GM10847 (cell line): ENCODE data around the gene OR52H1.

Experiments
- POLR2A ChIP-seq: IDR thresholded peaks from 2 replicates; pipeline ENCODE4 v1.6.1; 2011; ENCODE audit not compliant: insufficient read length; ENCODE audit errors: extremely low read depth

Gene OR52H1

GRCh38 chr11:5548440-5548839 lies at the start of gene OR52H1:
TSS of gene OR52H1 (minus strand) at chr11:5548540. CDS start at chr11:5545505, 3,035 bp downstream.
- TF ChIP-seq POLR2A, result no peak

- no peak for TF ChIP-seq POLR2A
Measured at GRCh38 chr11:5597953-5598352, 49.6 kb upstream of the OR52H1 start.

GRCh38 chr11:5596607-5597201 lies 48.4 kb upstream of the OR52H1 start, which contains the start of gene TRIM6:
TSS of gene TRIM6 (plus strand) at chr11:5596637. CDS start at chr11:5596898, 261 bp downstream.
- no peak for TF ChIP-seq POLR2A

- TF ChIP-seq POLR2A, result no peak
Measured at GRCh38 chr11:5593146-5593545, 44.8 kb upstream of the OR52H1 start.

DNA sequence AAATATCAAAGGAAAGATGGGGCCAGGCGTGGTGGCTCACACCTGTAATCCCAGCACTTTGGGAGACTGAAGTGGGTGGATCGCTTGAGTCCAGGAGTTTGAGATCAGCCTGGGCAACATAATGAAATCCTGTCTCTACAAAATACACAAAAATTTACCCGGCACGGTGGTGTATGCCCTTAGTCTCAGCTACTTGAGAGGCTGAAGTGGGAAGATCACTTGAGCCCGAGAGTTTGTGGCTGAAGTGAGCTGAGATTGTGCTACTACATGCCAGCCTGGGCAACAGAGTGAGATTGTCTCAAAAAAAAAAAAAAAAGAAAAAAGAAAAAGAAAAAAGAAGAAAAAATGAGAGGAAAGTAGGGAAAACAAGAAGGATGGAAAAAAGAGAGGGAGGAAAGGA lies 44.3 kb upstream of the OR52H1 start:
- TF ChIP-seq POLR2A, result no peak

- TF ChIP-seq POLR2A, result no peak
Measured at GRCh38 chr11:5591613-5592012, 43.3 kb upstream of the OR52H1 start.

DNA sequence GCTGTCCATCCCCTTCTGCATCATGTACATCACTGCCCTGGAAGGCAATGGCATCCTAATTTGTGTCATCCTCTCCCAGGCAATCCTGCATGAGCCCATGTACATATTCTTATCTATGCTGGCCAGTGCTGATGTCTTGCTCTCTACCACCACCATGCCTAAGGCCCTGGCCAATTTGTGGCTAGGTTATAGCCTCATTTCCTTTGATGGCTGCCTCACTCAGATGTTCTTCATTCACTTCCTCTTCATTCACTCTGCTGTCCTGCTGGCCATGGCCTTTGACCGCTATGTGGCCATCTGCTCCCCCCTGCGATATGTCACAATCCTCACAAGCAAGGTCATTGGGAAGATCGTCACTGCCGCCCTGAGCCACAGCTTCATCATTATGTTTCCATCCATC lies 32.7 kb upstream of the OR52H1 start:
- TF ChIP-seq POLR2A, result no peak

GRCh38 chr11:5580577-5580976 lies 32.2 kb upstream of the OR52H1 start, which contains the start of gene OR52B6:
TSS of gene OR52B6 (plus strand) at chr11:5580877. CDS start at chr11:5580877, 0 bp downstream.
- no peak for TF ChIP-seq POLR2A

- TF ChIP-seq POLR2A, result no peak
Measured at GRCh38 chr11:5577101-5577500, 28.8 kb upstream of the OR52H1 start.

DNA sequence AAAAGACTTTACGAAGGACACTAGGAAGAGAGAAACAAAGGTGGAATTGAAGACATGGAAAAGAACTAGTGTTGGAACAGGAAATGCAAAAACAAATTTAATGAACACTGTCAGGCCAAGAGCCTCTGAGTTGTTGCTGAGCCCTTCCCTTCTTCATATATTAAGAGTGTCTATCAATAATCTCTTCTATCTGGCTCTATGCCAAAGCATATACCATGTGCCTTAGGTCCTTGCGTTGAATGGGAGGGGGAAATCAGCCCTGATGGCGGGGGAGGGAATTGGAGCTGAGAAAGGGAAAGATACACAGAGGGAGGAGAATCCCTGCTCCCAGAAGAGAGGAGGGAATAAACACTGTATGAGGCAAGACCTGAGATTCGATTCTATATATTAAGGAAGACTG lies 26.8 kb upstream of the OR52H1 start:
- TF ChIP-seq POLR2A, result no peak

- TF ChIP-seq POLR2A, result no peak
Measured at GRCh38 chr11:5574654-5575053, 26.3 kb upstream of the OR52H1 start.

DNA sequence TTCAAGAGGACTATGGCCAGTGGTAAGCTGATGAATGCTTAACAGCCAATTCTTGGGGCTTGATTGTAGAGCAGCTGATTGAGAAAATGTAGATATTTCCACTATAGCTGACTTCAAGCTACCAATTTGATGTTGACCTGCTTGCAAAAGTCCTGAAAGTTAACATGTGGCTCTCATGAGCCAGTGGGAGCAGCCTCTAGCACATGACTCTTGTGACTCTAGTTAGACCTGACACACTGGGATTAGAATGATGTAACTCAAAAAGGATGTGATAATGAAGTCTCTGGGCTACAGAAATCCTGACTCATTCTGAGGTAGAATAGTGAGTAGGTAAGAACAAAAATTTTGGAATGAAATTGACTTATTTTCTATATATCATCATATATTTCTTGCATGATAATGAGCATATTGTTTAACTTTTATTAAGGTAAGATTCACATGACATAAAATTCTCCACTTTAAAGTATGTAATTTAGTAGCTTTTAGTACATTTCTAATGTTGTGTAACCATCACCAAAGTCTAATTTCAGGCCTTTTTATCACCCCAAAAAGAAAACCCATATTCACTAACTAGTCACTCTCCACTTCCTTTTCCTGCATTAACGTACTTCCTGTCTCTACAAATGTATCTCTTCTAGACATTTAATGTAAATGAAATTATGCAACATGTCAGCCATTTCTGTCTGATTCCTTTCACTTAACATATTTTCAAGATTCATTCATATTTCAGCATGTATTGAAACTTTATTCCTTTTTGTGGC lies 16.1 kb upstream of the OR52H1 start:
- no peak for TF ChIP-seq POLR2A

- no peak for TF ChIP-seq POLR2A
Measured at GRCh38 chr11:5557751-5558150, 9.4 kb upstream of the OR52H1 start.

GRCh38 chr11:5556596-5557188 lies 8.4 kb upstream of the OR52H1 start:
- TF ChIP-seq POLR2A, result no peak

- TF ChIP-seq POLR2A, result no peak
Measured at GRCh38 chr11:5553343-5553742, 5.0 kb upstream of the OR52H1 start.

GRCh38 chr11:5550440-5551095 lies 2.2 kb upstream of the OR52H1 start:
- TF ChIP-seq POLR2A, result no peak
